Stimulated activated CD4-positive, alpha-beta T cell treated with anti-CD3 and anti-CD28 coated beads, Interleukin-2, amount 100 ng/mL, for 24 hours (primary cell): Measurements from ENCODE around the gene TP53AIP1.

Source experiments
- DNase-seq, 2 donors: peaks; one replicate each; pipeline ENCODE4 v3.0.0-alpha.2; 2020

Gene TP53AIP1

GRCh38 chr11:128904656-128905344, 37.9 kb downstream of the TP53AIP1 start:
- DNase-seq: no peak

- DNase-seq: no peak
Measured at GRCh38 chr11:128904303-128904655, 38.4 kb downstream of the TP53AIP1 start.

GRCh38 chr11:128903248-128904061, 39.2 kb downstream of the TP53AIP1 start:
- no peak for DNase-seq

GRCh38 chr11:128902515-128903066, 40.1 kb downstream of the TP53AIP1 start:
- no peak for DNase-seq

GRCh38 chr11:128901653-128902514, 40.8 kb downstream of the TP53AIP1 start:
- no peak for DNase-seq

- DNase-seq: no peak
Measured at GRCh38 chr11:128900468-128900867, 42.2 kb downstream of the TP53AIP1 start.

- DNase-seq: no peak
Measured at GRCh38 chr11:128898580-128899344, 43.9 kb downstream of the TP53AIP1 start.

- no peak for DNase-seq
Measured at GRCh38 chr11:128897826-128898225, 44.8 kb downstream of the TP53AIP1 start.

- no peak for DNase-seq
Measured at GRCh38 chr11:128896356-128896755, 46.3 kb downstream of the TP53AIP1 start.

- DNase-seq: no peak
Measured at GRCh38 chr11:128895526-128895925, 47.1 kb downstream of the TP53AIP1 start.

GRCh38 chr11:128894685-128895084, 48.0 kb downstream of the TP53AIP1 start:
- no peak for DNase-seq

- no peak for DNase-seq
Measured at GRCh38 chr11:128894286-128894681, 48.4 kb downstream of the TP53AIP1 start.

- no peak for DNase-seq
Measured at GRCh38 chr11:128893578-128894285, 48.9 kb downstream of the TP53AIP1 start.

GRCh38 chr11:128892866-128893565, 49.7 kb downstream of the TP53AIP1 start:
- DNase-seq: no peak

GRCh38 chr11:128891913-128892398, 50.7 kb downstream of the TP53AIP1 start:
- DNase-seq: no peak

- peak in 1 of 2 donors; percentile 35 for DNase-seq
Measured at GRCh38 chr11:128890543-128891368, 51.9 kb downstream of the TP53AIP1 start, which contains the start of gene KCNJ5. TSS of gene KCNJ5 (plus strand) at chr11:128891356. CDS start at chr11:128911274, 19,918 bp downstream.

GRCh38 chr11:128890216-128890542, 52.5 kb downstream of the TP53AIP1 start:
- no peak for DNase-seq

GRCh38 chr11:128889657-128890213, 52.9 kb downstream of the TP53AIP1 start:
- DNase-seq: no peak
